K562 (cell line): Measurements from ENCODE around the gene TRAIP. TPM values are rescaled to one million over a fixed set of nuclear protein-coding genes. Genes with fewer than 3 reads are reported as not detected.

Experiments
- CCAR2 ChIP-seq: fragments of 200-400 bp; formaldehyde crosslinking; IDR thresholded peaks from 2 replicates; pipeline ENCODE4 v1.6.1; 2017; ENCODE audit warnings: mild to moderate bottlenecking, low read depth, low read length
- E2F3 ChIP-seq: fragments of 250-450 bp; sonication (Bioruptor Pico); IDR thresholded peaks from 2 replicates; pipeline ENCODE4 v1.4.0; 2020; ENCODE audit warnings: mild to moderate bottlenecking
- FUS ChIP-seq: fragments of 200-400 bp; formaldehyde crosslinking; optimal IDR thresholded peaks from 2 replicates; pipeline ENCODE3; 2017; ENCODE audit warnings: low read depth, low read length
- GATA2 ChIP-seq: sonication (generic); formaldehyde crosslinking; IDR thresholded peaks from 2 replicates; pipeline ENCODE4 v1.4.0; 2020; ENCODE audit warnings: mild to moderate bottlenecking, missing genetic modification reagents
- HDAC6 ChIP-seq: IDR thresholded peaks from 2 replicates; pipeline ENCODE4 v1.6.1; 2012; ENCODE audit warnings: low read depth, mild to moderate bottlenecking, control low read depth, inconsistent platforms, low read length, moderate library complexity
- MIER1 ChIP-seq: fragments of 450-650 bp; IDR thresholded peaks from 2 replicates; pipeline ENCODE4 v1.6.1; 2016; ENCODE audit warnings: antibody characterized with exemption, mild to moderate bottlenecking, low read depth
- NR3C1 ChIP-seq: sonication (generic); formaldehyde crosslinking; IDR thresholded peaks from 2 replicates; pipeline ENCODE4 v1.8.1; 2022; ENCODE audit warnings: missing genetic modification reagents
- RB1 ChIP-seq: fragments of 450-650 bp; IDR thresholded peaks from 2 replicates; pipeline ENCODE4 v1.6.1; 2017; ENCODE audit warnings: low read depth, mild to moderate bottlenecking
- SIN3B ChIP-seq: fragments of 450-650 bp; IDR thresholded peaks from 2 replicates; pipeline ENCODE4 v1.6.1; 2017; ENCODE audit warnings: low read depth, mild to moderate bottlenecking, moderate library complexity
- SMC3 ChIP-seq: conservative IDR thresholded peaks from 2 replicates; pipeline ENCODE4 v1.6.1; 2011; ENCODE audit warnings: low read depth, low read length, improper control_type of control experiment; ENCODE audit not compliant: insufficient read depth
- SREBF1 ChIP-seq: fragments of 150-350 bp; IDR thresholded peaks from 2 replicates; pipeline ENCODE4 v1.6.1; 2014; ENCODE audit warnings: antibody characterized with exemption, low read depth, low read length, borderline replicate concordance
- SREBF2 ChIP-seq: sonication (generic); formaldehyde crosslinking; IDR thresholded peaks from 2 replicates; pipeline ENCODE4 v1.4.0; 2020; ENCODE audit warnings: mild to moderate bottlenecking, missing genetic modification reagents
- STAT5B ChIP-seq: fragments of 250-450 bp; sonication (Bioruptor Pico); IDR thresholded peaks from 2 replicates; pipeline ENCODE4 v1.8.0; 2021; ENCODE audit warnings: mild to moderate bottlenecking, inconsistent platforms
- XRCC3 ChIP-seq: fragments of 450-650 bp; IDR thresholded peaks from 2 replicates; pipeline ENCODE4 v1.6.1; 2017; ENCODE audit warnings: mild to moderate bottlenecking, moderate library complexity
- ZEB2 ChIP-seq: fragments of 450-650 bp; IDR thresholded peaks from 2 replicates; pipeline ENCODE4 v1.6.1; 2016
- ZNF12 ChIP-seq: sonication (generic); formaldehyde crosslinking; IDR thresholded peaks from 2 replicates; pipeline ENCODE4 v1.4.0; 2020; ENCODE audit warnings: mild to moderate bottlenecking, missing genetic modification reagents
- ZNF174 ChIP-seq: fragments of 250-450 bp; sonication (Bioruptor Pico); IDR thresholded peaks from 2 replicates; pipeline ENCODE4 v1.4.0; 2020; ENCODE audit warnings: mild to moderate bottlenecking
- ZNF239 ChIP-seq: fragments of 250-450 bp; sonication (Bioruptor Pico); IDR thresholded peaks from 2 replicates; pipeline ENCODE4 v1.4.0; 2020; ENCODE audit warnings: mild to moderate bottlenecking
- polyA plus RNA-seq, 8 experiments: library from polyadenylated mRNA; depleted of rRNA in 4 of 8; stranded (reverse) in 5 of 8; unstranded in 3 of 8; fragments of >200 nt; fragmentation: Nextera tagmentation in 2 of 8; fragmentation: Illumina TruSeq in 1 of 8; extraction: Ambion mirVana in 2 of 8; extraction: Trizol in 1 of 8; gene quantifications; 2 replicates each; pipeline versions ENCODE4 v1.2.1 to v1.2.3, GENCODE V29; 2011 to 2014; ENCODE audit warnings: inconsistent platforms in 1 of 8, missing spikeins in 1 of 8
- total RNA-seq, 7 experiments: library from RNA; depleted of rRNA in 6 of 7; stranded (reverse); fragments of >200 nt in 6 of 7; fragmentation: Illumina TruSeq in 2 of 7; extraction: Trizol in 2 of 7; gene quantifications; 2 replicates each; pipeline versions ENCODE4 v1.2.1 to v1.2.3, GENCODE V29; 2011 to 2021; ENCODE audit warnings: low replicate concordance in 1 of 7
- TF ChIP-seq, protein P1 (sequence below): fragments of 450-650 bp; IDR thresholded peaks from 2 replicates; pipeline ENCODE4 v1.6.1; 2016; ENCODE audit warnings: borderline replicate concordance
- TF ChIP-seq, protein P2 (sequence below): sonication (generic); formaldehyde crosslinking; IDR thresholded peaks from 2 replicates; pipeline ENCODE4 v1.8.1; 2022; ENCODE audit warnings: missing genetic modification reagents
- TF ChIP-seq, protein P3 (sequence below), 2 experiments: fragments of 450-650 bp in 1 of 2; sonication (generic) in 1 of 2; formaldehyde crosslinking; conservative IDR thresholded peaks; 2 replicates each; pipeline versions ENCODE4 v1.4.0 to v1.8.1; 2020 to 2022; ENCODE audit warnings: mild to moderate bottlenecking in 1 of 2, missing genetic modification reagents in 1 of 2
- TF ChIP-seq, protein P4 (sequence below): fragments of 200-800 bp; sonication (Bioruptor generic); IDR thresholded peaks from 2 replicates; pipeline ENCODE4 v1.6.1; 2017; ENCODE audit warnings: missing genetic modification characterization, missing compliant biosample characterization
- TF ChIP-seq, protein P5 (sequence below): fragments of 250-450 bp; sonication (Bioruptor Pico); IDR thresholded peaks from 2 replicates; pipeline ENCODE4 v1.5.0; 2020; ENCODE audit warnings: mild to moderate bottlenecking

The TRAIP gene
- total and polyA plus RNA-seq, 9 of the 15 experiments (the other 6 are each of a cell fraction or from before 2014, with no cell fraction given) = 14.3 to 38.6 (median 21.2) TPM

DNA sequence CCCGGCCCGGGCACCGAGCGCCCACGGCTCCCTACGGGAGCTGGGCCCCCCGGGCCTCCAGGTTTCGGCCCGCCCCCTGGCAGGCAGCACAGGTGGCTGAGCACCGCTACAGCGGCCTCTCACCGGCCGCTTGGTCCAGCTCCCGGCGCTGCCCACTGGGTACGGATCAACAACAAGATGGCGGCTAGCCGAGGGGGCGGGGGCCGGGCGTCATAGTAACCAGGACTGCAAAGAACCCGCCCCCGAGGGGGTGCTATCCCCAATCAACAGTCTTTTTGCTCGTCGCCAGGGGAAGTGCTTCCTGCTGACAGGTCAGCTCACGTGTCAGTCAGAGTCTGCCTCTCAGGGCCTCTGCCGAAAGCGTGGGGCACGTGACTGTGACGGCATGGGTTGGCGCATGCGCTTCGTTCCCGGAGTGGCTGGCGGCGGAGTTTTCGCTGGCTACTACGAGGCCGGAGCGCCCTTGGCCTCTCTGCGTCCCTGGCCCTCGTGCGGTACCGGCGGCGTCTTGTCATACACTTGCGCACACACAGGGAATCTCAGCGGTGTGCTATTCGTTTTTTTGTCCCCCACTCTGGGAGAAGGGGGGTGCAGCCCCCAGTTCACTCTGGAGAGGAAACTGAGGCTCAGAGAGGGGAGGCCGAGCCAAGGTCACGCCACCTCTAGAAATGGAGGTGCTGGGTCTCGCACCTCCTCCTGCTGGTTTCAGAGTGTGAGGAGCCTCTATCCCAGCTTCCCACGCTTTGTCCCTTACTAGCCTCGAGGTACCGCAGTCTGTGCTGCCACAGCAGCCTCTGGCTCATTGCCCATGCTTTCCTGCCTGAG lies 69.8 kb downstream of the TRAIP start, which contains the start of gene IP6K1 (continued):
- TF ChIP-seq, protein P1, sequence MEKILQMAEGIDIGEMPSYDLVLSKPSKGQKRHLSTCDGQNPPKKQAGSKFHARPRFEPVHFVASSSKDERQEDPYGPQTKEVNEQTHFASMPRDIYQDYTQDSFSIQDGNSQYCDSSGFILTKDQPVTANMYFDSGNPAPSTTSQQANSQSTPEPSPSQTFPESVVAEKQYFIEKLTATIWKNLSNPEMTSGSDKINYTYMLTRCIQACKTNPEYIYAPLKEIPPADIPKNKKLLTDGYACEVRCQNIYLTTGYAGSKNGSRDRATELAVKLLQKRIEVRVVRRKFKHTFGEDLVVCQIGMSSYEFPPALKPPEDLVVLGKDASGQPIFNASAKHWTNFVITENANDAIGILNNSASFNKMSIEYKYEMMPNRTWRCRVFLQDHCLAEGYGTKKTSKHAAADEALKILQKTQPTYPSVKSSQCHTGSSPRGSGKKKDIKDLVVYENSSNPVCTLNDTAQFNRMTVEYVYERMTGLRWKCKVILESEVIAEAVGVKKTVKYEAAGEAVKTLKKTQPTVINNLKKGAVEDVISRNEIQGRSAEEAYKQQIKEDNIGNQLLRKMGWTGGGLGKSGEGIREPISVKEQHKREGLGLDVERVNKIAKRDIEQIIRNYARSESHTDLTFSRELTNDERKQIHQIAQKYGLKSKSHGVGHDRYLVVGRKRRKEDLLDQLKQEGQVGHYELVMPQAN = no peak
- TF ChIP-seq SREBF1 (no peak), ZNF239 (CRISPR knock-in tag) (no peak), SREBF2 (CRISPR knock-in tag) (no peak), STAT5B (CRISPR knock-in tag) (no peak), FUS (no peak), RB1 (peak; percentile 42; the same call in 1 of the 2 replicates), SMC3 (no peak), E2F3 (CRISPR knock-in tag) (peak; percentile 45; the same call in 1 of the 2 replicates), CCAR2 (no peak), XRCC3 (no peak), HDAC6 (no peak), GATA2 (CRISPR knock-in tag) (no peak), SIN3B (0 out of 2 replicates have a peak, but pooled peaks have one; percentile 32), MIER1 (no peak), NR3C1 (CRISPR knock-in tag) (no peak), ZEB2 (no peak), ZNF174 (CRISPR knock-in tag) (no peak), ZNF12 (CRISPR knock-in tag) (no peak)
- TF ChIP-seq, protein P2, sequence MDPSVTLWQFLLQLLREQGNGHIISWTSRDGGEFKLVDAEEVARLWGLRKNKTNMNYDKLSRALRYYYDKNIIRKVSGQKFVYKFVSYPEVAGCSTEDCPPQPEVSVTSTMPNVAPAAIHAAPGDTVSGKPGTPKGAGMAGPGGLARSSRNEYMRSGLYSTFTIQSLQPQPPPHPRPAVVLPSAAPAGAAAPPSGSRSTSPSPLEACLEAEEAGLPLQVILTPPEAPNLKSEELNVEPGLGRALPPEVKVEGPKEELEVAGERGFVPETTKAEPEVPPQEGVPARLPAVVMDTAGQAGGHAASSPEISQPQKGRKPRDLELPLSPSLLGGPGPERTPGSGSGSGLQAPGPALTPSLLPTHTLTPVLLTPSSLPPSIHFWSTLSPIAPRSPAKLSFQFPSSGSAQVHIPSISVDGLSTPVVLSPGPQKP = no peak
- TF ChIP-seq, protein P3, sequence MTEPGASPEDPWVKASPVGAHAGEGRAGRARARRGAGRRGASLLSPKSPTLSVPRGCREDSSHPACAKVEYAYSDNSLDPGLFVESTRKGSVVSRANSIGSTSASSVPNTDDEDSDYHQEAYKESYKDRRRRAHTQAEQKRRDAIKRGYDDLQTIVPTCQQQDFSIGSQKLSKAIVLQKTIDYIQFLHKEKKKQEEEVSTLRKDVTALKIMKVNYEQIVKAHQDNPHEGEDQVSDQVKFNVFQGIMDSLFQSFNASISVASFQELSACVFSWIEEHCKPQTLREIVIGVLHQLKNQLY (CRISPR knock-in tag; conservative IDR thresholded peaks at IDR 0.05) = no peak
- TF ChIP-seq, protein P4, sequence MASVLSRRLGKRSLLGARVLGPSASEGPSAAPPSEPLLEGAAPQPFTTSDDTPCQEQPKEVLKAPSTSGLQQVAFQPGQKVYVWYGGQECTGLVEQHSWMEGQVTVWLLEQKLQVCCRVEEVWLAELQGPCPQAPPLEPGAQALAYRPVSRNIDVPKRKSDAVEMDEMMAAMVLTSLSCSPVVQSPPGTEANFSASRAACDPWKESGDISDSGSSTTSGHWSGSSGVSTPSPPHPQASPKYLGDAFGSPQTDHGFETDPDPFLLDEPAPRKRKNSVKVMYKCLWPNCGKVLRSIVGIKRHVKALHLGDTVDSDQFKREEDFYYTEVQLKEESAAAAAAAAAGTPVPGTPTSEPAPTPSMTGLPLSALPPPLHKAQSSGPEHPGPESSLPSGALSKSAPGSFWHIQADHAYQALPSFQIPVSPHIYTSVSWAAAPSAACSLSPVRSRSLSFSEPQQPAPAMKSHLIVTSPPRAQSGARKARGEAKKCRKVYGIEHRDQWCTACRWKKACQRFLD (CRISPR knock-in tag) = no peak
- TF ChIP-seq, protein P5, sequence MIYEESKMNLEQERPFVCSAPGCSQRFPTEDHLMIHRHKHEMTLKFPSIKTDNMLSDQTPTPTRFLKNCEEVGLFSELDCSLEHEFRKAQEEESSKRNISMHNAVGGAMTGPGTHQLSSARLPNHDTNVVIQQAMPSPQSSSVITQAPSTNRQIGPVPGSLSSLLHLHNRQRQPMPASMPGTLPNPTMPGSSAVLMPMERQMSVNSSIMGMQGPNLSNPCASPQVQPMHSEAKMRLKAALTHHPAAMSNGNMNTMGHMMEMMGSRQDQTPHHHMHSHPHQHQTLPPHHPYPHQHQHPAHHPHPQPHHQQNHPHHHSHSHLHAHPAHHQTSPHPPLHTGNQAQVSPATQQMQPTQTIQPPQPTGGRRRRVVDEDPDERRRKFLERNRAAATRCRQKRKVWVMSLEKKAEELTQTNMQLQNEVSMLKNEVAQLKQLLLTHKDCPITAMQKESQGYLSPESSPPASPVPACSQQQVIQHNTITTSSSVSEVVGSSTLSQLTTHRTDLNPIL (CRISPR knock-in tag) = no peak
